ENCODE results near the gene TRPM2. TPM values are rescaled to one million over a fixed set of nuclear protein-coding genes. Genes with fewer than 3 reads are reported as not detected.

Gene TRPM2
- total RNA-seq, 1 donor from 2014 or later: 3.9 TPM

GRCh38 chr21:44439211-44439600, 85.8 kb downstream of the TRPM2 start:
- TF ChIP-seq CTCF (IDR thresholded peaks at IDR 0.05): no peak
- no peaks in the 10 kb centered on the region for H3K9me3 Mint-ChIP-seq
- H3K27ac Mint-ChIP-seq: no peak overlapping the region
- no peak for ATAC-seq (ENCODE audit: low read depth)
- no peak for DNase-seq
- H3K4me1 Mint-ChIP-seq: no peaks in the 10 kb centered on the region
- H3K27me3 Mint-ChIP-seq: no peaks in the 10 kb centered on the region
- H3K4me3 Mint-ChIP-seq: no peak overlapping the region
- POLR2A ChIA-PET: no interaction called here
- H3K36me3 Mint-ChIP-seq (ENCODE audit: low read depth): peaks cover 4% of the 10 kb centered on the region
- intact Hi-C loops (cut with micrococcal nuclease): no loop called here
- CTCF ChIA-PET: no interaction called here

- POLR2A ChIA-PET: no interaction called here
- ATAC-seq (ENCODE audit: low read depth): no peak
- Mint-ChIP-seq H3K27ac (no peak overlapping the region), H3K4me1 (peaks cover 2% of the 10 kb centered on the region), H3K9me3 (no peaks in the 10 kb centered on the region), H3K36me3 (ENCODE audit: low read depth) (peaks cover 3% of the 10 kb centered on the region), H3K27me3 (peaks cover 2% of the 10 kb centered on the region), H3K4me3 (no peak overlapping the region)
- intact Hi-C loops (cut with micrococcal nuclease): no loop called here
- TF ChIP-seq CTCF (IDR thresholded peaks at IDR 0.05): no peak
- no peak for DNase-seq
- CTCF ChIA-PET: no interaction called here
Measured at GRCh38 chr21:44440241-44441040, 87.0 kb downstream of the TRPM2 start.

GRCh38 chr21:44441041-44441400, 87.6 kb downstream of the TRPM2 start:
- H3K4me1 Mint-ChIP-seq: peaks cover 2% of the 10 kb centered on the region
- ATAC-seq (ENCODE audit: low read depth) (no peak), DNase-seq (no peak)
- intact Hi-C loops (cut with micrococcal nuclease): no loop called here
- H3K36me3 Mint-ChIP-seq (ENCODE audit: low read depth): peaks cover 3% of the 10 kb centered on the region
- CTCF ChIA-PET: no interaction called here
- no peaks in the 10 kb centered on the region for H3K9me3 Mint-ChIP-seq
- H3K4me3 Mint-ChIP-seq: no peak overlapping the region
- no peak overlapping the region for H3K27ac Mint-ChIP-seq
- H3K27me3 Mint-ChIP-seq: peaks cover 2% of the 10 kb centered on the region
- TF ChIP-seq CTCF (IDR thresholded peaks at IDR 0.05): no peak
- POLR2A ChIA-PET: no interaction called here

GRCh38 chr21:44441581-44442265, 88.3 kb downstream of the TRPM2 start:
- no peaks in the 10 kb centered on the region for H3K9me3 Mint-ChIP-seq
- peaks cover 2% of the 10 kb centered on the region for H3K27me3 Mint-ChIP-seq
- intact Hi-C loops (cut with micrococcal nuclease): no loop called here
- POLR2A ChIA-PET: no interaction called here
- H3K27ac Mint-ChIP-seq: no peak overlapping the region
- DNase-seq (no peak), ATAC-seq (ENCODE audit: low read depth) (no peak)
- no peak overlapping the region for H3K4me3 Mint-ChIP-seq
- peaks cover 2% of the 10 kb centered on the region for H3K4me1 Mint-ChIP-seq
- peaks cover 3% of the 10 kb centered on the region for H3K36me3 Mint-ChIP-seq (ENCODE audit: low read depth)
- CTCF ChIA-PET: interaction anchor here (1.0 kb wide), 1 partner anchor 351 kb away, joined by 3 read pairs; no protein-coding TSS in a partner anchor
- no peak for TF ChIP-seq CTCF (IDR thresholded peaks at IDR 0.05)

GRCh38 chr21:44442266-44443125, 89.1 kb downstream of the TRPM2 start:
- intact Hi-C loops (cut with micrococcal nuclease): no loop called here
- POLR2A ChIA-PET: no interaction called here
- H3K4me3 Mint-ChIP-seq: no peak overlapping the region
- no peaks in the 10 kb centered on the region for H3K9me3 Mint-ChIP-seq
- H3K4me1 Mint-ChIP-seq: peaks cover 2% of the 10 kb centered on the region
- peaks cover 3% of the 10 kb centered on the region for H3K36me3 Mint-ChIP-seq (ENCODE audit: low read depth)
- CTCF ChIA-PET: interaction anchor here (1.0 kb wide), 1 partner anchor 350 kb away, joined by 3 read pairs; no protein-coding TSS in a partner anchor
- peaks cover 4% of the 10 kb centered on the region for H3K27me3 Mint-ChIP-seq
- ATAC-seq (ENCODE audit: low read depth) (no peak), DNase-seq (no peak)
- no peak for TF ChIP-seq CTCF (IDR thresholded peaks at IDR 0.05)
- H3K27ac Mint-ChIP-seq: no peak overlapping the region

All from activated B cell treated with CpG ODN at 0.5 μM for 24 hours (primary cell).